HG03097 (cell line): ENCODE results near the gene TUBB2A.
"Not testable (repeated sequence)": the region's sequence is repeated elsewhere in the genome, so short reads cannot be mapped to it uniquely, and the experiment has no call there.

Experiments used
- ATAC-seq: cut with Tn5 transposase; IDR thresholded peaks from one replicate; pipeline ENCODE4 v1.9.1; 2021; ENCODE audit not compliant: unreplicated experiment, low FRiP score

TUBB2A gene

DNA sequence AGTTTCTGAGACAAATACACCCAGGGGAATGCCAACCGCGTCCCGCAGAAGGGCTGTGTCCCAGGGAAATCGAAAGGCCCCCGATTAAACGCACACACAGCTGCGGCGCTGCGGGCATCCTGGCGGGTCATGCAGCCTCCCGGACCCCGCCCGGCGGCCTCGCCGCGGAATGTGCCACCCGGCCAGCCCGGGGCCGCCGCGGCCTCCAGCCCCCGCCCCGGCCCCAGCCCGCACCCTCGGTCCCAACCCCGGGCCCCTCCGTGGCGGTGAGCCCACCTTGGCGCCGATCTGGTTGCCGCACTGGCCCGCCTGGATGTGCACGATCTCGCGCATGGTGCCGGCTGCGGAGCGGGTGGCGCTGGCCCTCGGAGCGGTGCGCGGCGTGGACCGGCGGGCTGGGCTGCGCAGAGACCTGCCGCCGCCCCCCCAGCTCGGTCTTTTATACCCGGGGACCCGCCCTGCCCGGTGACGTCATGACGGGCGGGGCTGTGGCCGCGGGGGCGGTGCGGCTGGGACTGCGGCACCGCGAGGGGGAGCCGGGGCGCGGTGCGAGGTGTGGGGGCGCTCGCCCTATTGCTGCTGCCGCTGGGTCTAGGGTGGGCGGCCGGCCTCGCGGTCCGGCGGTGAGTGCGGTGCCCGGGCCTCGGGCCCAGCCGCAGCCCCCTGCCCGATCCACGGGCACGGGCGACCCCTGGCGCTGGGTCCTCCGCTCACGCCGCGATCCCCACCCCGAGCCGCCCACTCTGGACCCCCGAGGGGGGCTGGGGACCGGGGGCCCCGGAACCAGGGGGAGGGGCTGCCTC lies at the start of gene TUBB2A:
TUBB2A (minus strand) TSS at position 414 of the 803 bp plus-strand sequence; CDS start at position 333, 81 bp downstream.
- ATAC-seq, result peak; percentile 74

DNA sequence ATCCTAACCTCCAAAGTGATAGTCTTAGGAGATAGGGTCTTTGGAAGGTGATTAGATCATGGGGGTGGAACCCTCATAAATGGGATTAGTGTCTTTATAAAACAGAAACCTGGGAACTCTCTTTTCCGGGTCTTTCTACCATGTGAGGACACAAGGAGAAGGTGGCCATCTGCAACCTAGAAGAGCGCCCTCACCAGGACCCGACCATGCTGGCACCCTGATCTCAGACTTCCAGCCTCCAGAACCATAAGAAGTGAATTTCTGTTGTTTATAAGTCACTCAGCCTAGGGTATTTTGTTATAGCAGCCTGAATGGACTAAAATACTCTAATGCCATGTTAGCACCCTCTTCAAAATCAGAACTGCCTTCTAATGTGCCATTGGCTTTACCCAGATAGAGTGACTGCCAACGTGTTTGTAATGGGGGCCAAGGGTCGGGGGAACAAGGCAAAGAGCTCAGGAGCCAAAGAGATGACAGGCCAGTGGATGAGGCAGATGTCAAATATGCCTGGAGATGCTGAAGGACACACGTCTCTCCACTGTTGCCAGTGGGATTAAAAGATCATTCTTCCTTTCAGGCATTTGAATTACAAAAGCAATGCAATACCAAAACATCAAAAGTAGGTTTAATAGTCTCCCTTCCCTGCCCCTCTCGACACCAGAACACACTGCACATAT lies 49.1 kb upstream of the TUBB2A start:
- no peak for ATAC-seq

DNA sequence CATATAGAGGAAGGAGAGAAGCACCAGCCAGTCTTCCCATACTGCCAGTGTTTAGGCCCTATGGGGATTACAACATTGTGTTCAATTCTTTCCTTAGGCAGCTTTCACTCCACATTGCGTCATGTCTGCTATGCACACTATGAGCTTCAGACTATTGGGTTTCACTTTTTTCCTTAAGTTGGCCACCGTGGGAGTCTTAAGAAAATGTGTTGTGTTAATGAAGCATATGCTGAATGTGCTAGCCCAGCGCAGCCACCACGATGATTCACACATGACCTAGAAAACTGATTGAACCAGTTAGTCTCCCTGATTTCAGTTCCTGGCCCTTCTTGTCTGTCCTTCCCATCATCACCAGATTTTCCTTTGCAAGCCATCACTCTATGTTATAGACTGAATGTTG lies 48.6 kb upstream of the TUBB2A start:
- no peak for ATAC-seq

DNA sequence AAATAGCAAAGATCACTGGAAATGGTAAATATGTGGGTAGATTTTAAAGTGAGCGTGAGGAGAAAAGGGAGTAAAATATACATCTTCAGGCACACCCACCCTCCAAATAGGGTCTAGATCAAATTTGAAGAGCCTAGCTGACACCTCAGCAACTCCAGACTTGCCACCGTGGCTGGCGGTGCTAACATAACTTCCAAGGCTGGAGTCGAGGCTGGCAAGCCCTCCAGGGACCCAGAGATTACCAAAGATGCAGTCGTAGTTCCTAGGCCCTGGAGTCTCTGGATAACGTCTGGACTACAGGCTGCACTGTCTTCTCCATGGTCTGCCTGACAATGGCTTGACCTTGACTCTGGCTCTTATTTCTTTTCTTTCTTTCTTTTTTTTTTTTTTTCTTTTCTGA lies 47.6 kb upstream of the TUBB2A start:
- no peak for ATAC-seq

DNA sequence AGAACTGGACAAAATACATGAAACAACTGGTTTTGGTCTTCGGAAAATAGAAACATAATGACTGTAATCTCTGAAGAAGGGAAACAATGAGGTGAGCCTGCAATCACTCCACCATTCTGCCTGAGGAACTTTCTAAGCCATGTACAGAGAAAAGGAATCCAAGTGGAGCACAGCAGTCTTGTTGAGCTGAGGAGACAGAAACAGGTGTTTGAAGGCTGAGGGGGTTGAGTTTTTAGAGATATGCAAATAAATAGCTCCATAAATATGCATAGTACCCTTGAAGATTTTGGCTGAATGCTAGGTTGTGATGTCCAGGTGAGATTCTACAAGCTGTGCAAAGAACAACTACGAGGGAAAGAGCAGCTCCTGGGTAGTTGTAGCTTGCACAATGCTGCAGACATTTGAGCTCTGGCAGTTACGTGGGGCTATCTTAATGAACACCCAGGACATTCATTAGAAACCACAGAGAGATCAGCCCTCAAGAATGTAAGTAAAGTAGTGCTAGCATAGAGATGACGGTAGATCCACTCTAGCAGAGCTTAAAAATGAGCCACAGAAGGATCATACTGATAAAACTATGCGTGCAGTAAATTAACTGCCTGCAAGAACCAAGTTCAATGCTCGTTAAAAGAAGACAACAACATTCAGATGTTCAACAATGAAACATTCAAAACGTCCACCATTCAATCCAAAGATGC lies 45.8 kb upstream of the TUBB2A start:
- no peak for ATAC-seq

DNA sequence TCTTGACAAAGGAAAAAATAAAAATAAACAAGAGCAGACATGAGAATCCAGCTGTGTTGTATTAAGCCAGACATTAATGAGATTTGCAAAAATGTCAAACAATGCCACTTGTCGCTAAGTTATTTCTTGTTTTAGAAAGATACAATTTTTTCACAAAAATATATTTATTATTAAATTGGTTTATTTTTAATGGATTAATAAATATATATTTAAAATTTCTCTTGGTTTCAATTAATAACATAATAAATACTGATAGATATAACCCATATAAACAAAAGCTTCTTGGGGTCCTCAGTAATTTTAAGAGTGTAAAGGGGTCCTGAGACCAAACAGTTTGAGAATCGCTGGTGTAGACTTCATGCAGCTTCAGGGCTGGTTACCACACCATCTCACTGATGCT lies 44.0 kb upstream of the TUBB2A start:
- no peak for ATAC-seq

DNA sequence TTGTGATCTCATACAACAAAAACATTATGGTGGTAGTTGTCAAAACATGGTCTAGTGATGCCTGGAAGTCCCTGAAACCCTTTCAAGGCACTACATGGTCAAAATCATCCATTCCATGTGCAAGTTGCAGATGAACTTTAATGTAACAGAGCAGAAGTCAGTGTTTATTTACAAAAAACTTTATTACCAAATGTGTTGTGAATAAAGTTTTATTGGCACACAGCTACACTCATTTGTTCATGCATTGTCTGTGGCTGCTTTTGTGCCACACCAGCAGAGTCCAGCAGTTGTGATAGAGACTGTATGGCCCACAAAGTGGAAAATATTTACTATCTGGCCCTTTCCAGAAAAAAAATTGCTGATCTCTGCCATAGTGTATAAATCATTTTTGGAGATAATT lies 43.3 kb upstream of the TUBB2A start:
- no peak for ATAC-seq

DNA sequence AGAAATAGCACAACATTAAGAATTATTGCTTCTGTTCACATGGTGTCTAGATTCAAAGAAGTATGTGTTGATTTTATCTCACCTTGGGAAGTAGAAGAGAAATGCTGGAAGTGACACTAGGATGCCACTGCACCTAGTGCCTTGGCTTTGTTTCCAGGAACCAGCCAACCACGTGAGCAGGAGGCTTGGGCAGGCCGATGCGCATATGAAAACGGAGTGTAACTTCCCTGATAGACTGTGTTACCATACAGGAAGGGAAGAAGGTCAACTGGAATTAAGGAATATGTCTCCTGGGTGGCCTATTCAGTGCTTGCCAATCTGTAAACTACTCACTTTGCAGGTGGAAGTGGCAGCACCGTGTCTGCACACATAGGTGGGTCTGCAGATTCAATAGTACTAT lies 42.0 kb upstream of the TUBB2A start:
- ATAC-seq, result no peak

DNA sequence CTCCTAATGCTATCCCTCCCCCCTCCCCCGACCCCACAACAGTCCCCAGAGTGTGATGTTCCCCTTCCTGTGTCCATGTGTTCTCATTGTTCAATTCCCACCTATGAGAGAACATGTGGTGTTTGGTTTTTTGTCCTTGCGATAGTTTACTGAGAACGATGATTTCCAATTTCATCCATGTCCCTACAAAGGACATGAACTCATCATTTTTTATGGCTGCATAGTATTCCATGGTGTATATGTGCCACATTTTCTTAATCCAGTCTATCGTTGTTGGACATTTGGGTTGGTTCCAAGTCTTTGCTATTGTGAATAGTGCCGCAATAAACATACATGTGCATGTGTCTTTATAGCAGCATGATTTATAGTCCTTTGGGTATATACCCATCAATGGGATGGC lies 40.4 kb upstream of the TUBB2A start:
- ATAC-seq, result not testable (repeated sequence)

DNA sequence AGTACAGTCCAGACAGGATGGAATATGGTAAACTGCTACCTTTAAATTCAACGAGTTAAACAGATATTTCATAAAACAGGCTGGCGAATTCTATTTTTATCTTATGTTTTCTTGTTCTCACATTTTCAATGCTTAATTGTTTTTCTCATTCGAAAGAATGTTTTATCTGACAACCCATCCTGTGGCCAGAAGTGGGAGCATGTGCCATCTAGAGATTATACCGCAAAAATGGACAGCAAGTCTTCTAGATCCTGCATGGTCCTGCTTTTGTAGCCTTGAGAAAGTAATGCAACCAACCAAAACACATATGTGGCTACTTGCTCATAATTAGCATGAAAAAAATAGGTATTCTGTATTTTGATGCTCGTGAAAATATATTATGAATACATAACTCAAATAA lies 39.4 kb upstream of the TUBB2A start:
- ATAC-seq, result no peak

DNA sequence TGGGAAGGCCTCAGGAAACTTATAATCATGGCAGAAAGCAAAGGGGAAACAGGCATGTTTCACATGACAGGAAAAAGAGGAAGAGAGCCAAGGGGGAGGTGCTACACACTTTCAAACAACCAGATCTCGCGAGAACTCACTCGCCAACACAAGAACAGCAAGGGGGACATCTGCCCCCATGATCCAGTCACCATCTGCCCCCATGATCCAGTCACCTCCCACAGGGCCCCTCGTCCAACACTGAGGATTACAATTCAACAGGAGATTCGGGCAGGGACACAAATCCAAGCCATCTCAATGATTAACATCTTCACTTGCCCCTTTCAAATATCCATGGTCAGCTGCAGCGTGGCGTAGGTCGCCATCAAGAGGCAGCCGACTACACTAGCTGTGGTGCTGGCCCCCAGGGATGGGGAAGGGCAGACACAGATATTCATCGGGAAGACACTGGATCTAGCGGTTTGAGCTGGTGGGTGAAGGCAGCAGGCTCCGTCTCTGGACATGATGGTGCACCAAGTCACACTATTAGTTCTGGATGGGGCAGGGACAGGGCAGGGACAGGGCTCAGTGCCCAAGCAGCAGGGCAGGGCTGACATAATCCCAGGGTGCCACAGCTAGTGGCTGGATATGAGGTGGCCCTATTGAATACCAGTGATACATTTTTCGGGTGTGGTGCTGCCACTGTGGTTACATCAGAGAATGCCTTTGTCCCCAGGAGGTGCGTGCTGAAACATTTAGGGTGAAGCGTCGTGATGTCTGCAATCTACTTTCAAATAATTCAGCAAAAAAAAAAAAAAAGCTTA lies 38.6 kb upstream of the TUBB2A start:
- no peak for ATAC-seq

DNA sequence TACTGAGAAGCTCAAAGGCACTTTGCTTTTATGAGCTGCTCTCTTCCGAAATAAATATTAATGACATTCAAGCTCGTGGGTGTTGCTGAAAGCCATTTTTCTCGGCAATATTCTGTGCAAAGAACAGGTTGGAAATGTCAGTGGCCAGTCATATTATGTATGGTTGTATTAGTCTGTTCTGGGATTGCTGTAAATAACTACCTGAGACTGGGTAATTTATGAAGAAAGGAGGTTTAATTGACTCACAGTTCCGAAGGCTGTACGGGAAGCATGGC lies 38.0 kb upstream of the TUBB2A start:
- no peak for ATAC-seq

DNA sequence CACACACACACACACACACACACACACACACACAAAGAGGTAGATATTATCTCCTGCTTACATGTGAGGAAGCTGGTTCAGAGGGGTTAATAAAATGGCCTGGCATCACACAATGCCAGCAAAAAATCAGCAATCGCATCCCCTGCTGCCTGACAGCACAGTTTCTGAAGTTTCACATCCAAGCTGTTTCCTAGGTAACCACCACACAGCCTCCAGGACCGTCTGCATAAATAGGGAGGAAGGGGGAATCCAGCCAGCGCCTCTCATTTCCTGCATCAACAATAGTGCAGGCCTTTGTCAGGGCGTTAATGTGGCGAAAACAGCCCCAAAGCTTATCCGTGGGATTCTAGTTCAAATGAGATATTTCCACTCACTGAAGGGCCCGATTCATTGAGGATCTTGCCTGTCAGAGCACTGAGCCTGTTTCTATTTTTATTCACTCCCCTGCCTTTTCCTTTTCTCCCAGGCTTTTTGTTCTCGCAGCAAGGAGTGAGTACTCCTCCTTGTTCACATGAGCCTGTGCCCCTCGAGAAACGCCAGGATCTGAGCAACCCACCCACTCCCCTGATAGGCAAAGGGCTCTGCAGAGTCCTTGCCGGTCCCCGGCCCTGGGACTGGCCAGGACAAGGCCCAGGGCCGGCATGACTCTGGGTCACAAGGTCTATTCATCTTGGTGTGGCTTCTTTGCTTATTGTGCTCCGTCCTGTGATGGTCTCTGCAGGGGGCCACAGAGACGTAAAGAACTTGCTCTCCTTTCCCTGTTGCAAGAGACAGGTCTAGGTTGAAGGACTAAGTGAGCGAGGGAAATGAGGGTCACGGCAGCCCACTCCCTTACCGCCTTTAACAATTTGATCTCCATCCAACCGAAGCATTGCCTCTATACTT lies 37.4 kb upstream of the TUBB2A start:
- ATAC-seq, result no peak

DNA sequence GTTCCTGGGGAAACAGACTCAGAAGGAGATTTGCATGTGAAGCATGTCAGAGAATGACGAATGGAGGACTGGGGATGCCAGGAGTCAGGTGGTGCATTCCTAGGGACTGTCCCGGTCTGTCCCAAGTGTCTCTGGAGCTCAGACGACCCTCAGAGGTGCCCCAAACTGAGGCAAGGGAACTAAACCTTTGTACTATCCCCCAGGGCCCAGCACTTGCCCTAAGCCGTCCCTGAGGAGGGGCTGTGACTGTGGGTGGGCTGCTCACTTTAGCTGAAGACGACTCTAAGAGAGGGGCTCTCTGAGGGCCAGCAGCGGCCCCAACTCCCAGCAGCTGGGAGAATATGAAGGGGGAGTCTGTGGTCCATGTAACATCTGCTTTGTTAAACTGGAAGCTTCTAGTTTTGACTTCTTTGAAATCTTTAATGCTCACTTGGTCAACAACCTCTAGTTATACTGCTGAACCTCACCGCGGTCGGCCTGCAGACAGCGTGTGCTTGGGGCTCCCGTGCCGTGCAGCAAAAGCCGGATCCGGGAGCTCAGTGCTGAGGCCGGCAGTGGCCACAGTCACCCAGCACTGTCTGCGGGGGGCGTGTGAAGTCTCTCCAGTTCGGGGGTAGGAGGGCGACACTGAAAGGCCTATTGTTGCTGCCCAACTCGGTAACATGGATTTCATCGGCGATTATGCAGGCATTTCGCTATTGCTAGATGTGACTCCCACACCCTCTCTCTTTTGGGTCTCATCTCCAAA lies 35.9 kb upstream of the TUBB2A start:
- no peak for ATAC-seq

DNA sequence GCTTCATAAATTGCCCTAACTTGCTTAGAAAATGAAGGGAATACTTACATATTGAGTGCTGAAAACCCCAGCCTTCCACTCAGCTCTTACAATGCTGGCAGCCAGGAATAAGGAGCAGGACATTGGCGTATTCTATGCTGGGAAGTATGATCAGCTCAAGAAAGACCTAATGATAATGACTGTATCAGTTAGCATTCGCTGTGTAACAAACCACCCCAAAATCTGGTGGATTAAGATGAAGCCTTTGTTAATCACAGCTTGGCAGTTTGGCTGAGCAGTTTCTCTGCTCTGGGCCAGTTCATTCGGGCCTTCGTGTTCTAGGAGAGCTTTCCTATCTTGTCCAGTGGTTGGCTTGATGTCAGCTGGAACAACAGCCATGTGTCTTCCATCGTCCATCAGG lies 33.4 kb upstream of the TUBB2A start:
- ATAC-seq, result no peak

DNA sequence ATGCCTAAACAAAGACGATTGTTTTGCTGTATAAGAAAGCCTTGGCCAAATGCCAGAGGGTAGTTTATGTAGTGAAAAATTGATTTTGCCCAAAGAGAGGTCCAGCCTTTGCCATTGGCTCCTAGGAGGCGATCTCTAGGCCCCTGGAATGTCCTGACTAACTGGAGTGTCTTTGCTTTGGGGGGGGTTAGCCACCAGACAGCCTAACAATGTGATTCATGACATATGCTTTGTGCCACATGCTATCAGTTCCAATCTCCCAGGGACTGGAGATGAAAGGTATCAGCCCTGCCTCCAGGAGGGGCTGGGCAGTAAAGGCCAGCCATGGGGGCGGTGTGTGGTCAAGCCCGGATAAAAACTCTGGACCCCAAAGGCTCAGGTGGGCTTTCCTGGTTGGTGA lies 32.7 kb upstream of the TUBB2A start:
- no peak for ATAC-seq

DNA sequence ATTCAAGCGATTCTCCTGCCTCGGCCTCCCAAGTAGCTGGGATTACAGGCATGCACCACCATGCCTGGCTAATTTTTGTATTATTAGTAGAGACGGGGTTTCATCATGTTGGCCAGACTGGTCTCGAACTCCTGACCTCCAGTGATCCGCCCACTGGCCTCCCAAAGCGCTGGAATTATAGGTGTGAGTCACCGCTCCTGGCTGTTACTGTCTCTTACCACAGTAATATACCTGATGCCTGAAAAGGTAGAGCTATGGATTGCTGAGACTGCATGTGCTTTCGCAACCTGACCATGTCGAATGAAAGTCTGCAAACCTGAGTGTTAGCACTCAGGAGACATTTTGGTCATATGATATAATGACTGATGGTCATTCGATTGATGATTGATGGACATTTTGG lies 31.8 kb upstream of the TUBB2A start:
- not testable (repeated sequence) for ATAC-seq

DNA sequence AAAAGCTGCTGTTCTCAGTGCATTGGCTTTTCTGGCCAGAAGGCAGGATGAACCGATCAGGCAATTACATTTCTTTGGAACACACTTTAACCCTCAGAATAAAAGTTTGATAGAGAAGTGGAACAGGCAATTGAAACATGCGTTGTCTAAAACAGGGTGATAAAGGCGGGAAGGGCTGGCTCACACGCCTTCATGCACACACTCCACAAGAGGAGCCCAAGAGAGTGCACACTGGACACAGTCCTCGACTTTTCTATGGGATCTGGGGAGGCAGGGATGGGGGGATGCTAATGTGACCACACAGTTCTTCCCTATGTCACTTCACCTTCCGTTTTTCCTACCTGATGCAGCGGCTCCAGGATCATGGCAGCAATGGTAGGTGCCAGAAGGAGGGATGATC lies 30.9 kb upstream of the TUBB2A start:
- ATAC-seq, result no peak

DNA sequence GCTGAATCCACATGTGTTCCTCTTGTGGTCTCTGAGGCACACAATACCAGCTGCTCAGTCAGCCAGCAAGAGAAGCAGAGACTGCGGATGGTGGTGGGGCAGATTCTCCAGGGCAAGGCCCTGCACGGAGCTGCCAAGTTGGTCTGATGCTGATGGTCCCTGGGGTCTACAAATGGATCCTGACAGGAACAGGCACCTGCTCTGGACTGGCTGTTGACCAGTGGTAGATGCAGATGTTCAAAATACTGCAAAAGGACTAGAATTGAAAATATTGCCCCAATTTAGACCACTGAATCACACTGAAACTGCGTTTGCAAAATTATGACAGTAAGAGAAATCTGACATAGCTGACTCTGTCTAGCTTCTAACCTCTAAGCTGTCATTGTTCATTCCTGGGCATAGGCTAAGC lies 29.6 kb upstream of the TUBB2A start:
- no peak for ATAC-seq
